ENCODE measurements around the gene UBAP2. TPM values are rescaled to one million over a fixed set of nuclear protein-coding genes. Genes with fewer than 3 reads are reported as not detected.
A peak's percentile ranks its signal among the peaks of the same experiment; 100 is the strongest.

The UBAP2 gene
- total RNA-seq, 1 experiment from 2014 or later: 60.8 TPM

DNA sequence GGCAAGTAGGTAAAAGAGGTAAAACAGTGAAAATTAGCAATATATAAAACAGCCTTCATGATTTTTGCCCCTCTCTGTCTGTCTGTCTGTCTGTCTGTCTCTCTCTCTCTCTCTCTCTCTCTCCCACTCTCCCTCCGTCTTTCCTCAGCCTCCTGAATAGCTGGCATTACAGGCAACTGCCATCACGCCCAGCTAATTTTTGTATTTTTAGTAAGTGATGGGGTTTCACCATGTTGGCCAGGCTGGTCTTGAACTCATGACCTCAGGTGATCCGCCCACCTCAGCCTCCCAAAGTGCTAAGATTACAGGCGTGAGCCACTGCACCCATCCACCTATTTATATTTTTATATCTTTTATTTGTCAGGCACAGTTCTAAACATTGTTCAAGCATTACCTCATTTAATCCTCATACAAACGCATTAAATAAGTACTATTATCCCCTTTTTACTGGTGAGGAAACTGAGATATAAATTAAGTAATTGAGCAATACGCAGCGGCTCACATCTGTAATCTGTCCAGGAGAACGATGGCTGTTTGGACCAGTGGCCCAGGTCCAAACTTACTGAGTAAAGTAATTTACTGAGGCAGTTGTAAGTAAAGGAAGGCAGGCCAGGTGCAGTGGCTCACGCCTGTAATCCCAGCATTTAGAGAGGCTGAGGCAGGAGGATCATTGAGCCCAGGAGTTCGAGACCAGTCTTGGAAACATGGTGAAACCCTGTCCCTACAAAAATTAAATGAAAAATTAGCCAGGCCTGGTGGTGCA, 170.8 kb downstream of the UBAP2 start:
- Histone ChIP-seq H2BK20ac (ENCODE audit: low read depth, low read length, poor library complexity, severe bottlenecking) (no peak overlapping the region), H2BK120ac (ENCODE audit: low read depth, low read length, poor library complexity, severe bottlenecking) (no peak overlapping the region), H3K79me2 (ENCODE audit: insufficient read depth, low read length) (peaks cover 7% of the 10 kb centered on the region; the same call in 1 of the 2 replicates), H3K14ac (ENCODE audit: insufficient read depth, low read length) (no peak overlapping the region), H3K4me1 (ENCODE audit: insufficient read depth, low read length) (no peaks in the 10 kb centered on the region; the same call in 1 of the 2 replicates), H4K20me1 (ENCODE audit: control insufficient read depth, insufficient read depth, insufficient read length) (no peaks in the 10 kb centered on the region), H3K9ac (ENCODE audit: extremely low read depth, insufficient read length, low read length) (no peak overlapping the region), H3K18ac (ENCODE audit: insufficient read length, low read depth, low read length) (no peak overlapping the region), H3K4ac (ENCODE audit: low read depth, low read length) (no peak overlapping the region), H4K91ac (ENCODE audit: insufficient read length, low read depth, low read length) (no peak overlapping the region), H3K27me3 (ENCODE audit: insufficient read depth, low read length) (no peaks in the 10 kb centered on the region), H3K4me2 (ENCODE audit: insufficient read depth, insufficient read length, low read length) (no peak overlapping the region), H3K23ac (ENCODE audit: insufficient read length, low read depth, low read length) (no peak overlapping the region), H4K8ac (replicated peaks; ENCODE audit: insufficient read length, low read depth, low read length) (no peak overlapping the region), H2AK5ac (ENCODE audit: insufficient read length, low read length) (no peak overlapping the region), H3K9me3 (ENCODE audit: control insufficient read depth, low read depth, low read length) (no peaks in the 10 kb centered on the region), H3K27ac (ENCODE audit: insufficient read length, low read depth, low read length) (no peak overlapping the region), H3T11ph (ENCODE audit: low read length) (no peak overlapping the region), H4K5ac (ENCODE audit: insufficient read length, low read depth, low read length) (no peak overlapping the region), H2BK5ac (ENCODE audit: insufficient read length, low read length) (no peak overlapping the region), H2BK12ac (ENCODE audit: insufficient read length, low read depth, low read length) (no peak overlapping the region), H3K56ac (ENCODE audit: insufficient read length, low read depth, low read length) (no peak overlapping the region), H3K23me2 (ENCODE audit: insufficient read length, low read depth, low read length, poor library complexity, severe bottlenecking) (no peaks in the 10 kb centered on the region), H2BK15ac (ENCODE audit: low read depth, low read length) (no peak overlapping the region), H3K79me1 (ENCODE audit: insufficient read depth, low read depth, low read length, poor library complexity, severe bottlenecking) (no peaks in the 10 kb centered on the region), H2AFZ (ENCODE audit: low read length) (no peak overlapping the region)
- no peaks in the 10 kb centered on the region for H3K36me3 Mint-ChIP-seq (ENCODE audit: insufficient read depth in 1 of 3, low read depth in 3 of 3)
- peaks cover 23 to 24% of the 10 kb centered on the region in 2 experiments for H3K4me1 Mint-ChIP-seq
- no peak for DNase-seq
- no peak for TF ChIP-seq CTCF (conservative IDR thresholded peaks at IDR 0.05)
- H3K4me3 Mint-ChIP-seq: no peak overlapping the region
- H3K27me3 Mint-ChIP-seq (ENCODE audit: low read depth): no peaks in the 10 kb centered on the region
- H3K27ac Mint-ChIP-seq: peak overlapping the region in 2 of 3 experiments; percentile 87 to 89; a peak in 4 of 7 replicates
- no CpG with 5 or more reads among the region's 10 CpGs for WGBS (ENCODE audit: extremely low coverage, insufficient read length, low lambda C conversion rate)
- H3K9me3 Mint-ChIP-seq: no peaks in the 10 kb centered on the region

Other genes starting within 250 kb of the UBAP2 start
- 52.1 and 52.4 TPM in 2 replicates for gene UBE2R2, start 231.7 kb downstream of the UBAP2 start, total RNA-seq (2021)
- gene DCAF12, start 77.8 kb upstream of the UBAP2 start, total RNA-seq (2021): 32.7 and 33.6 TPM in 2 replicates
- 32.1 and 32.6 TPM in 2 replicates for gene UBAP1, start 130.2 kb upstream of the UBAP2 start, total RNA-seq (2021)

Data from H9 (cell line).